Large intestine (tissue), 3 donors: ENCODE measurements around the gene SMARCC1. TPM values are rescaled to one million over a fixed set of nuclear protein-coding genes. Genes with fewer than 3 reads are reported as not detected.
"Not testable (repeated sequence)": the region's sequence is repeated elsewhere in the genome, so short reads cannot be mapped to it uniquely, and the experiment has no call there.

Experiments used
- DNase-seq, 2 donors: peaks; one replicate each; pipeline versions ENCODE4 v3.0.0 to v3.0.0-alpha.2; 2013
- H3K27ac ChIP-seq: one replicate; pipeline ENCODE4 v1.5.1; 2013; ENCODE audit warnings: low read length
- H3K27me3 ChIP-seq: 2 replicates; pipeline ENCODE4 v1.6.1; 2013; ENCODE audit warnings: low read length; ENCODE audit not compliant: control insufficient read depth, insufficient read depth
- H3K36me3 ChIP-seq: 2 replicates; pipeline ENCODE4 v1.6.1; 2013; ENCODE audit warnings: low read length; ENCODE audit not compliant: control insufficient read depth, insufficient read depth
- H3K4me1 ChIP-seq: one replicate; pipeline ENCODE4 v1.6.1; 2013; ENCODE audit warnings: low read length; ENCODE audit not compliant: control insufficient read depth, insufficient read depth
- H3K4me3 ChIP-seq: one replicate; pipeline ENCODE4 v1.5.1; 2013; ENCODE audit warnings: low read length
- H3K9me3 ChIP-seq: one replicate; pipeline ENCODE4 v1.6.1; 2013; ENCODE audit warnings: mild to moderate bottlenecking, low read depth, low read length, moderate library complexity; ENCODE audit not compliant: control insufficient read depth
- WGBS: methylation state at CpG from one replicate; pipeline ENCODE4 v1.1.5; 2013; ENCODE audit warnings: low lambda C conversion rate; ENCODE audit not compliant: insufficient coverage; 5-methylcytosine and 5-hydroxymethylcytosine counted together
- polyA plus RNA-seq: library from polyadenylated mRNA; unstranded; fragments of 120-200 nt; gene quantifications from one replicate; pipeline ENCODE4 v1.2.1, GENCODE V29; 2013

The SMARCC1 gene
- polyA plus RNA-seq, 1 donor, result 49.0 TPM

DNA sequence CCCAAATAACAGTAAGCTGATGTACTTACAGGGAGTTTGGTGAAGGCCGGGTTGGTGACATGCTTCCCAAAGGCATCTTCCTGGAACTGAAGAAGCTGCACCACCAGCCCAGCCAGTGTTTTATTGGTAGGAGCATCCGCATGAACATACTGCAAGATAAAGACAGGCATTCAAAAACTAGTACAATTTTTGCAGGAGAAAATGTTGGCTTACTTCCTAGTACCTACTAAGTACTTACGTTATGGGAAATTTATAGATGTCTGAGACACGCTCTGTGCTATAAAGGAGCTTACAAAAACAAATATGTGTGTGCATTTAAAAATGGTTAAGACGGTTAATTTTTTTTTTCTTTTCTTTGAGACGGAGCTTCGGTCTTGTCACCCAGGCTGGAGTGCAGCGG lies 8.9 kb downstream of the SMARCC1 start:
- DNase-seq, result no peak
- WGBS, result 80% methylated on average over 1 of the region's 8 CpGs
- Histone ChIP-seq H3K4me3 (no peak overlapping the region), H3K27ac (no peak overlapping the region), H3K9me3 (no peaks in the 10 kb centered on the region), H3K36me3 (peaks cover 25% of the 10 kb centered on the region), H3K4me1 (no peaks in the 10 kb centered on the region), H3K27me3 (no peaks in the 10 kb centered on the region)

GRCh38 chr3:47772047-47772446 lies 9.6 kb downstream of the SMARCC1 start:
- no CpG with 5 or more reads among the region's 8 CpGs for WGBS
- H3K27ac ChIP-seq, result no peak overlapping the region

DNA sequence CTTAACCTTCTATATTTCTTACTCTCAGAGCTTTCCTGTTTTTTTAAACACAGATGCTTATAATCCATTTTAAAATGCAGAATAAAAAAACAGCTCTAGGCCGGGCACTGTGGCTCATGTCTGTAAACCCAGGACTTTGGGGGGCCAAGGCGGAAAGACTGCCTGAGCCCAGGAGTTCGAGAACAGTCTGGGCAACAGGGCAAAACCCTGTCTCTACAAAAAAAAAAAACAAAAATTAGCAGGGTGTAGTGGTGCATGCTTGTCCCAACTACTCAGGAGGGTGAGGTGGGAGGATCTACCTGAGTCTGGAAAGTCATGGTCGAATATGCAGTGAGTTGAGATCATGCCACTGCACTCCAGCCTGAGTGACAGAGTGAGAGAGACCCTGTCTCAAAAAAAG lies 15.5 kb downstream of the SMARCC1 start:
- H3K9me3 ChIP-seq, result no peaks in the 10 kb centered on the region
- DNase-seq, result no peak
- no peak overlapping the region for H3K4me3 ChIP-seq
- H3K36me3 ChIP-seq, result peaks cover 37% of the 10 kb centered on the region
- WGBS, result 83% methylated on average over 1 of the region's 4 CpGs
- H3K27me3 ChIP-seq, result no peaks in the 10 kb centered on the region
- no peak overlapping the region for H3K27ac ChIP-seq
- H3K4me1 ChIP-seq, result no peaks in the 10 kb centered on the region

More at GRCh38 chr3:47772047-47772446, 9.6 kb downstream of the SMARCC1 start:
- Histone ChIP-seq H3K4me3 (no peak overlapping the region), H3K27me3 (no peaks in the 10 kb centered on the region), H3K36me3 (peaks cover 25% of the 10 kb centered on the region), H3K4me1 (no peaks in the 10 kb centered on the region), H3K9me3 (no peaks in the 10 kb centered on the region)
- DNase-seq, result no peak

- no peak overlapping the region for H3K27ac ChIP-seq
- peaks cover 32% of the 10 kb centered on the region for H3K36me3 ChIP-seq
- H3K27me3 ChIP-seq, result no peaks in the 10 kb centered on the region
- WGBS, result no CpG with 5 or more reads among the region's 4 CpGs
- H3K4me1 ChIP-seq, result no peaks in the 10 kb centered on the region
- H3K4me3 ChIP-seq, result no peak overlapping the region
- no peak for DNase-seq
- H3K9me3 ChIP-seq, result no peaks in the 10 kb centered on the region
These were observed 19.5 kb downstream of the SMARCC1 start for GRCh38 chr3:47762233-47762632.

GRCh38 chr3:47761046-47761445 lies 20.6 kb downstream of the SMARCC1 start:
- no peaks in the 10 kb centered on the region for H3K27me3 ChIP-seq
- no peak overlapping the region for H3K27ac ChIP-seq
- no peaks in the 10 kb centered on the region for H3K4me1 ChIP-seq
- peaks cover 35% of the 10 kb centered on the region for H3K36me3 ChIP-seq
- no peak overlapping the region for H3K4me3 ChIP-seq
- H3K9me3 ChIP-seq, result no peaks in the 10 kb centered on the region
- DNase-seq, result no peak
- WGBS, result 82% methylated on average over 2 of the region's 4 CpGs

- H3K27me3 ChIP-seq, H3K4me1 ChIP-seq, DNase-seq, H3K27ac ChIP-seq, H3K4me3 ChIP-seq, H3K9me3 ChIP-seq: not testable (repeated sequence)
- no CpG with 5 or more reads among the region's 4 CpGs for WGBS
- H3K36me3 ChIP-seq, result peaks cover 31% of the 10 kb centered on the region
These were observed 21.5 kb downstream of the SMARCC1 start for GRCh38 chr3:47760207-47760606.

DNA sequence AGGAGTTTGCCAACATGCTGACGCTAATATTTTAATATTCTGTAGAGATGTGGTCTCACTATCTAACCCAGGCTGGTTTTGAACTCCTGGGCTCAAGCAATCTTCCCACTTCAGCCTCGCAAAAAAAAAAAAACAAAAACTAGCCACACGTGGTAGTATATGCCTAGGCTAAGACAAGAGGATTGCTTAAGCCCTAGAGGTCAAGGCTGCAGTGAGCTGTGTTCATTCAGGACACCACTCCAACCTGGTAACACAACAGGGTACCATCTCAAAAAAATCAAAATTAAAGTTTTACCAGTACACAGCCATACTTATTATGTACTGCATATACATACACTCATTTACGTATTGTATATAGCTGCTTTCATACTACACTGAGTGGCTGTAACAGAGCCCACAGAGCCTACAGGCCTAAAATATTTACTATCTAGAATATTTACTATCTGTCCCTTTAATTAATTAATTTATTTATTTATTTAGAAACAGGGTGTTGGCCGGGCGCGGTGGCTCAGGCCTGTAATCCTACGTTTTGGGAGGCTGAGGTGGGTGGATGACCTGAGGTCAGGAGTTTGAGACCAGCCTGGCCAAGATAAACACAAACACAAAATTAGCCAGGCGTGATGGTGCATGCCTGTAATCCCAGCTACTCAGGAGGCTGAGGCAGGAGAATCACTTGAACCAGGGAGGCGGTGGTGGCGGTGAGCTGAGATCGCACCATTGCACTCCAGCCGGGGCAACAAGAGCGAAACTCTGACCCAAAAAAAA lies 23.2 kb downstream of the SMARCC1 start:
- DNase-seq, result no peak
- Histone ChIP-seq H3K4me3 (no peak overlapping the region), H3K36me3 (peaks cover 28% of the 10 kb centered on the region), H3K9me3 (no peaks in the 10 kb centered on the region), H3K4me1 (no peaks in the 10 kb centered on the region), H3K27ac (no peak overlapping the region), H3K27me3 (no peaks in the 10 kb centered on the region)
- WGBS, result 100% methylated on average over 1 of the region's 14 CpGs

- Histone ChIP-seq H3K4me3 (no peak overlapping the region), H3K9me3 (no peaks in the 10 kb centered on the region), H3K4me1 (no peaks in the 10 kb centered on the region), H3K27ac (no peak overlapping the region), H3K27me3 (no peaks in the 10 kb centered on the region), H3K36me3 (peaks cover 22% of the 10 kb centered on the region)
- WGBS, result no CpG with 5 or more reads among the region's 3 CpGs
- no peak for DNase-seq
These were observed 29.0 kb downstream of the SMARCC1 start for GRCh38 chr3:47752716-47753115.

- DNase-seq, H3K27me3 ChIP-seq, H3K4me3 ChIP-seq, H3K4me1 ChIP-seq, H3K9me3 ChIP-seq, H3K27ac ChIP-seq: not testable (repeated sequence)
- WGBS, result no CpG with 5 or more reads among the region's 12 CpGs
- peaks cover 16% of the 10 kb centered on the region for H3K36me3 ChIP-seq
These were observed 30.8 kb downstream of the SMARCC1 start for GRCh38 chr3:47750811-47751354.

DNA sequence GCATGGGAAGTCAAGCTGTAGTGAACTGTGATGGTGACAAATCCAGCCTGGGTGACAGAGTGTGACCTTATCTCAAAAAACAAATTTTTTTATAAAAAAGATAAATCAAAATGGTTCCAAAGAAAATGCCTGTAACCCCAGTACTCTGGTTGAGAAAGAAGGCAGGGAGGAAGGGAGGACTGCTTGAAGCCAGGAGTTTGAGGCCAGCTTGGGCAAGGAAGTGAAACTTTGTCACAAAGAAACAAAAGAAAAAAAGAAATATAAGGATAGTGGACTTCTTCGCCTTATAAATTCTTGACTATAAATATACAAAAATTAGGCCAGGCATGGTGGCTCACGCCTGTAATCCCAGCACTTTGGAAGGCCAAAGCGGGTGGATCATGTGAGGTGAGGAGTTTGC lies 34.1 kb downstream of the SMARCC1 start:
- H3K27me3 ChIP-seq, result no peaks in the 10 kb centered on the region
- H3K27ac ChIP-seq, result no peak overlapping the region
- H3K9me3 ChIP-seq, result no peaks in the 10 kb centered on the region
- peaks cover 24% of the 10 kb centered on the region for H3K36me3 ChIP-seq
- no peak overlapping the region for H3K4me3 ChIP-seq
- no peak for DNase-seq
- no peaks in the 10 kb centered on the region for H3K4me1 ChIP-seq
- no CpG with 5 or more reads among the region's 3 CpGs for WGBS

DNA sequence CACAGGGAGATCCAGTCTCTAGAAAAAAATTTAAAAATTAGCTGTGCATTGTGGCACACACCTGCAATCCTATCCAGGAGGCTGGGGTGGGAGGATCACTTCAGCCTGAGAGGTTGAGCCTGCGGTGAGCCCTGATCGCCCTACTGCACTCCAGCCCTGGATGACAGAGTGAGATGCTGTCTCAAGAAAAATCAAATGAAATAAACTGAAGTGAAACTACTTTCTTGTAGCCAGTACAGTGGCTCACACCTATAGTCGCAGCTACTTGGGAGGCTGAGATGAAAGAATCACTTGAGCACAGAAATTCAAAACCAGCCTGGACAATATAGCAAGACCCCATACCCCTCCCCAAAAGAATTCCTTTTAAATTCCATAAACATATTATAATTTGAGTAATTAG lies 35.4 kb downstream of the SMARCC1 start:
- no peak for DNase-seq
- Histone ChIP-seq H3K4me1 (no peaks in the 10 kb centered on the region), H3K27ac (no peak overlapping the region), H3K27me3 (no peaks in the 10 kb centered on the region), H3K4me3 (no peak overlapping the region), H3K36me3 (peaks cover 18% of the 10 kb centered on the region), H3K9me3 (no peaks in the 10 kb centered on the region)
- no CpG with 5 or more reads among the region's 3 CpGs for WGBS
